Trophoblast cell (in vitro differentiated cells and primary cell): Measurements from ENCODE around the gene SLC15A3.

Source experiments
- DNase-seq, 2 donors: peaks; one replicate each; pipeline ENCODE4 v3.0.0-alpha.2; 2016
- H2AFZ ChIP-seq: 2 replicates; pipeline ENCODE4 v1.6.1; 2013; ENCODE audit warnings: low read length, moderate library complexity, mild to moderate bottlenecking; ENCODE audit not compliant: insufficient read depth, poor library complexity
- H2AK5ac ChIP-seq: 2 replicates; pipeline ENCODE4 v1.6.1; 2013; ENCODE audit warnings: mild to moderate bottlenecking, low read length
- H2BK120ac ChIP-seq: 2 replicates; pipeline ENCODE4 v1.6.1; 2013; ENCODE audit warnings: low read length, mild to moderate bottlenecking, moderate library complexity; ENCODE audit not compliant: insufficient read depth, poor library complexity
- H2BK12ac ChIP-seq: 2 replicates; pipeline ENCODE4 v1.6.1; 2013; ENCODE audit warnings: mild to moderate bottlenecking, low read length, moderate library complexity
- H2BK5ac ChIP-seq: 2 replicates; pipeline ENCODE4 v1.6.1; 2013; ENCODE audit warnings: low read length, low read depth, moderate library complexity, mild to moderate bottlenecking; ENCODE audit not compliant: poor library complexity
- H3K14ac ChIP-seq: 2 replicates; pipeline ENCODE4 v1.6.1; 2013; ENCODE audit warnings: mild to moderate bottlenecking, low read length
- H3K18ac ChIP-seq: 2 replicates; pipeline ENCODE4 v1.6.1; 2013; ENCODE audit warnings: mild to moderate bottlenecking, low read length
- H3K23ac ChIP-seq: 2 replicates; pipeline ENCODE4 v1.6.1; 2013; ENCODE audit warnings: low read length
- H3K27ac ChIP-seq: 2 replicates; pipeline ENCODE4 v1.5.1; 2013; ENCODE audit warnings: low read depth, mild to moderate bottlenecking, inconsistent platforms, low read length, moderate library complexity
- H3K27me3 ChIP-seq: 2 replicates; pipeline ENCODE4 v1.6.1; 2013; ENCODE audit warnings: inconsistent platforms, mild to moderate bottlenecking, low read length, moderate library complexity; ENCODE audit not compliant: insufficient read depth
- H3K36me3 ChIP-seq, 2 experiments: 1 replicate in 1 of 2; 2 replicates in 1 of 2; pipeline ENCODE4 v1.6.1; 2013; ENCODE audit warnings: low read length in 2 of 2, mild to moderate bottlenecking in 2 of 2, moderate library complexity in 1 of 2; ENCODE audit not compliant: insufficient read depth in 2 of 2, control insufficient read depth in 1 of 2
- H3K4ac ChIP-seq: 2 replicates; pipeline ENCODE4 v1.6.1; 2013; ENCODE audit warnings: low read depth, mild to moderate bottlenecking, low read length, moderate library complexity
- H3K4me1 ChIP-seq, 2 experiments: 1 replicate in 1 of 2; 2 replicates in 1 of 2; pipeline ENCODE4 v1.6.1; 2013; ENCODE audit warnings: low read length in 2 of 2, mild to moderate bottlenecking in 2 of 2, moderate library complexity in 1 of 2; ENCODE audit not compliant: insufficient read depth in 2 of 2, control insufficient read depth in 1 of 2
- H3K4me2 ChIP-seq: 2 replicates; pipeline ENCODE4 v1.6.1; 2013; ENCODE audit warnings: inconsistent platforms, mild to moderate bottlenecking, low read length, moderate library complexity
- H3K4me3 ChIP-seq: 2 replicates; pipeline ENCODE4 v1.5.1; 2013; ENCODE audit warnings: mild to moderate bottlenecking, low read depth, low read length, inconsistent platforms
- H3K79me1 ChIP-seq: one replicate; pipeline ENCODE4 v1.6.1; 2013; ENCODE audit warnings: low read length
- H3K79me2 ChIP-seq: 2 replicates; pipeline ENCODE4 v1.6.1; 2013; ENCODE audit warnings: low read length, mild to moderate bottlenecking; ENCODE audit not compliant: control insufficient read depth, insufficient read depth, poor library complexity
- H3K9ac ChIP-seq: 2 replicates; pipeline ENCODE4 v1.6.1; 2013; ENCODE audit warnings: mild to moderate bottlenecking, low read length
- H3K9me3 ChIP-seq: 2 replicates; pipeline ENCODE4 v1.6.1; 2013; ENCODE audit warnings: low read depth, mild to moderate bottlenecking, control low read depth, inconsistent platforms, low read length; ENCODE audit not compliant: insufficient read depth
- H4K12ac ChIP-seq: 2 replicates; pipeline ENCODE4 v1.6.1; 2013; ENCODE audit warnings: low read depth, mild to moderate bottlenecking, low read length, moderate library complexity
- H4K8ac ChIP-seq: 2 replicates; pipeline ENCODE4 v1.6.1; 2013; ENCODE audit warnings: low read depth, mild to moderate bottlenecking, low read length, moderate library complexity
- H4K91ac ChIP-seq: one replicate; pipeline ENCODE4 v1.6.1; 2013; ENCODE audit warnings: low read depth, mild to moderate bottlenecking, low read length, moderate library complexity
- WGBS: extraction: QIAGEN DNeasy Blood & Tissue Kit; methylation state at CpG from one replicate; pipeline ENCODE4 v1.1.7; 2013; ENCODE audit warnings: missing lambda C conversion rate; ENCODE audit not compliant: insufficient read length, insufficient coverage; ENCODE audit errors: extremely low coverage; 5-methylcytosine and 5-hydroxymethylcytosine counted together

The SLC15A3 gene

DNA sequence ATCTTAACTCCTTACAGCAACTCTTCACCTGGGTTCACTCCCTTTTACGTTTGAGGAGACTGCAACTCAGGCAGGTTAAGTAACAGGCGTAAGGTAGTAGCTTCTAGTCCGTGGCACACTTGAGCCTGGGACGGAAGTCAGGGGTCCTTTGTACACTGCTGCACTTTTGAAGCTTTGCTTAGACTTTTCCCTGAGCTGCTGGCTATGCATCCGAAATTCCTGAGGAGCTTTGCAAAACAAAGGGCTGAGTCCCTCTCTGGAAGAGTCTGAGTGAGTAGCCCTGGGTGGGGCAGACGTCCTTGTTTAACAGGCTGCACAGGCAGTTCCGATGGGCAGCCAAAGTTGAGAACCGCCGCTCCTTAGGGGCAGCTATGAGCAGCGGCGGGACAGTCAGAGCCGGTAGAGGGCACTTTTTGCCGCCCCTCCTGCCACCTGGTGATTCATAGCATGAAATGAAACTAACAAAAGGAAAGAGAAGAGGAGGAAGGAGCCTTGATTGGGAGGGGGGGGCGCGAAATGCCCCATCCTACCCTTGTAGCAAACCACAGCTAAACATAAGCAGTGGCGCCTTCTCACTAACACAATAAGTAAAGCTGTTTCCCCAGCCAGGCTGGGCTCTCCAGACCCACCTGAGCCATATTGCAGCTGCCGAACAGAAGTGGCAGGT lies 36.6 kb downstream of the SLC15A3 start:
- H3K9ac ChIP-seq = peak overlapping the region; percentile 64
- H2BK120ac ChIP-seq = no peak overlapping the region
- H3K27me3 ChIP-seq = no peaks in the 10 kb centered on the region
- no peak overlapping the region for H2AK5ac ChIP-seq
- peak overlapping the region; percentile 43 for H3K27ac ChIP-seq
- H3K14ac ChIP-seq = peak overlapping the region; percentile 2
- peak overlapping the region; percentile 89 for H3K4me2 ChIP-seq
- H3K36me3 ChIP-seq = peaks cover 4 to 10% of the 10 kb centered on the region in 2 experiments
- H3K79me1 ChIP-seq = peaks cover 13% of the 10 kb centered on the region
- H2BK12ac ChIP-seq = no peak overlapping the region
- peak overlapping the region; percentile 19 for H4K8ac ChIP-seq
- peaks cover 15 to 21% of the 10 kb centered on the region in 2 experiments for H3K4me1 ChIP-seq
- H2AFZ ChIP-seq = peak overlapping the region; percentile 2
- H3K4ac ChIP-seq = peak overlapping the region; percentile 38
- no peak overlapping the region for H3K23ac ChIP-seq
- peak overlapping the region; percentile 27 for H4K91ac ChIP-seq
- peaks cover 7% of the 10 kb centered on the region for H3K79me2 ChIP-seq
- no CpG with 5 or more reads among the region's 17 CpGs for WGBS
- peak; percentile 86 to 88 for DNase-seq
- H3K9me3 ChIP-seq = no peaks in the 10 kb centered on the region
- H3K18ac ChIP-seq = no peak overlapping the region
- peak overlapping the region; percentile 48 for H3K4me3 ChIP-seq
- no peak overlapping the region for H2BK5ac ChIP-seq
- peak overlapping the region; percentile 40 for H4K12ac ChIP-seq

DNA sequence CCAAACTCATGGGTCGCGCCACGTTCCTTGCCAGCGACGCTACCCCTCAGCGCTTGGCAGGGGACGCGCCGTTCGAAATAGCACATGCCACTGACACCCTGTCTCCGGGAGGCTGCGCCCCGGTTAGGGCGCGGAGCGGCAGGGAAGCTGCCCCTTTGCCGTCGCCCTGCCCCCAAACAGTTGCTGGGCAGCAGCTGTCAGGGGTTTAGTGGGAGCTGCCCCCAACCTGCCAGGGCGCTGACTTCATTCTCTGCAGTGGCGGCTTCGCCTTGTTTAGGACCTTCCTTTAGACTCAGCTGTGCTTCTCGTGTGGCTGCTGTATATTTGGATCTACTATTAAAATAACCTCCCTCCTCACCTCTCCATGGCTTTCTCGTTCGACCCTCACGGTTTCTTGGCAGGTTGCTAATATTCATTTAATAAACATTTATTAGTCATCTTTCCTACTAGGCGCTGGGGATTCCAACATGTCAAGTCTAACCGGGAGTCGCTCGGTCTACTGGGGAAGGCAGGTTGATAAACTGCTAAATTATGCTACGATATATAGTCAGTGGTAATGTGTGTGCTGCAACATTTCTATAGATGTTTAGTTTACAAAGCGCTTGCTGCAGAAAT lies 37.2 kb downstream of the SLC15A3 start:
- H2BK12ac ChIP-seq = no peak overlapping the region
- DNase-seq = peak; percentile 42 to 61
- H4K12ac ChIP-seq = peak overlapping the region; percentile 95
- peak overlapping the region; percentile 71 for H3K4ac ChIP-seq
- peak overlapping the region; percentile 91 for H3K18ac ChIP-seq
- H3K27ac ChIP-seq = peak overlapping the region; percentile 43
- peaks cover 13% of the 10 kb centered on the region for H3K79me1 ChIP-seq
- H2BK120ac ChIP-seq = peak overlapping the region; percentile 73
- no CpG with 5 or more reads among the region's 31 CpGs for WGBS
- H2AFZ ChIP-seq = peak overlapping the region; percentile 96
- no peak overlapping the region for H2AK5ac ChIP-seq
- peak overlapping the region; percentile 97 for H4K8ac ChIP-seq
- peaks cover 15 to 21% of the 10 kb centered on the region in 2 experiments for H3K4me1 ChIP-seq
- H3K23ac ChIP-seq = no peak overlapping the region
- peak overlapping the region; percentile 73 for H3K9ac ChIP-seq
- H3K4me2 ChIP-seq = peak overlapping the region; percentile 89
- peak overlapping the region; percentile 90 for H4K91ac ChIP-seq
- peak overlapping the region; percentile 95 for H3K14ac ChIP-seq
- H2BK5ac ChIP-seq = peak overlapping the region; percentile 78
- no peaks in the 10 kb centered on the region for H3K9me3 ChIP-seq
- peaks cover 7% of the 10 kb centered on the region for H3K79me2 ChIP-seq
- no peaks in the 10 kb centered on the region for H3K27me3 ChIP-seq
- H3K36me3 ChIP-seq = peaks cover 3 to 4% of the 10 kb centered on the region in 2 experiments
- H3K4me3 ChIP-seq = peak overlapping the region; percentile 78

DNA sequence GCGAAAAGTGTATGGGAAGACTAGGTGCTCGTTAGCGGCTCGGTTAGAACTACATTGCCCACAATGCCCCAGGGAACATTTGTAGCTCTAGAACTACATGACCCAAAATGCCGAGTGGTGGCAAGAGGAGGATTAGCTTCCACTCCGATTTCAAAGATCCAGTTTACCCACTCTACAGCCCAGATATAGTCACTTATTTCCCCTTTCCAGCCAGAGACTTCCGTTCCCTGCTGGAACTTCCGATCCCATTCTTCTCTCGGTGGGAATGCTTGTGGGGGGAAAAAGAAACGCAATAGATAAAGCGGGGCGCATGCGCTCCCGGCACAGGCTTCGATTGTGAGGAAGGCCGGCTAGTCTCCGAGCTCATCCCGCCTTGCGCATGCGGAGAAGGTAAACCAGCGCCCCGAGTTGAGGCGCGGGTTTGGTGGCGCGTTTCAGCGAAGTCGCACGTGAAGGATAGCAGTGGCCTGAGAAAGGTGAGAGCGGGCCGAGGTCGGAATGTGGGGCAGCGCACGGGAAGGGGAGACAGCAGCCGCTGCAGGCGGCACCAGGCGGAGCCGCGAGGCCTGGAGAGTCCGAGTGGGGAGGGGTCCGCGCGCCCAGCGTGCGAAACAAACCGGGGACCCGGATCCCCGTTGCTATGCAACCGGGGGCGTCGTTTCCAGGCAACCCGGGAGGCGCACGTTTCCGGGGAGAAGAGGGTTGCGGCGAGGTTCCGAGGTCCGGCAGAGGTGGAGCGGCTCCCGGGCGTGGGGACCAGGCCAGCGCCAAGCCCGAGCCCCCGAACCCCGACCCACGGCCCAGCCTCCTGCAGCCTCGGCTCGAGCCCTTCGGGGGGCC lies 38.0 kb downstream of the SLC15A3 start, which contains the start of gene TMEM109:
Gene TMEM109 (plus strand): TSS at position 366 of the 840 bp plus-strand sequence. CDS start 5,536 bp downstream, outside the sequence.
- peaks cover 7% of the 10 kb centered on the region for H3K79me2 ChIP-seq
- peak; percentile 70 to 84 for DNase-seq
- H3K4me3 ChIP-seq = peak within 1 kb of the TSS; percentile 78
- H2AFZ ChIP-seq = peak within 1 kb of the TSS; percentile 96
- peak within 1 kb of the TSS; percentile 97 for H4K8ac ChIP-seq
- H4K91ac ChIP-seq = peak within 1 kb of the TSS; percentile 90
- H3K36me3 ChIP-seq = peaks cover 0 to 2% of the 10 kb centered on the region in 2 experiments
- peak within 1 kb of the TSS; percentile 89 for H3K4me2 ChIP-seq
- no peaks in the 10 kb centered on the region for H3K9me3 ChIP-seq
- H3K4ac ChIP-seq = peak within 1 kb of the TSS; percentile 71
- peak within 1 kb of the TSS; percentile 78 for H2BK5ac ChIP-seq
- peaks cover 13% of the 10 kb centered on the region for H3K79me1 ChIP-seq
- peak within 1 kb of the TSS; percentile 73 for H2BK120ac ChIP-seq
- peak within 1 kb of the TSS; percentile 91 for H3K18ac ChIP-seq
- peak within 1 kb of the TSS; percentile 76 for H3K27ac ChIP-seq
- H2AK5ac ChIP-seq = peak within 1 kb of the TSS; percentile 78
- H3K14ac ChIP-seq = peak within 1 kb of the TSS; percentile 95
- H3K27me3 ChIP-seq = no peaks in the 10 kb centered on the region
- H2BK12ac ChIP-seq = peak within 1 kb of the TSS; percentile 51
- peak within 1 kb of the TSS; percentile 95 for H4K12ac ChIP-seq
- H3K9ac ChIP-seq = peak within 1 kb of the TSS; percentile 73
- no CpG with 5 or more reads among the region's 70 CpGs for WGBS
- no peak within 1 kb of the TSS for H3K23ac ChIP-seq
- H3K4me1 ChIP-seq = peaks cover 15 to 20% of the 10 kb centered on the region in 2 experiments
